Thyroid gland (tissue), 4 donors: ENCODE results near the gene SLC5A11. TPM values are rescaled to one million over a fixed set of nuclear protein-coding genes. Genes with fewer than 3 reads are reported as not detected.

Experiments used
- DNase-seq, 2 donors: peaks; one replicate each; pipeline ENCODE4 v3.0.0-alpha.2; 2019
- H3K27ac ChIP-seq, 3 donors: fragments of 200-600 bp; sonication (generic); 1 replicate in 2 of 3; 2 replicates in 1 of 3; pipeline ENCODE4 v1.5.1; 2016 to 2019; ENCODE audit warnings: mild to moderate bottlenecking in 1 of 3, moderate library complexity in 1 of 3
- H3K27me3 ChIP-seq: fragments of 200-600 bp; sonication (generic); one replicate; pipeline ENCODE4 v1.5.1; 2019
- H3K36me3 ChIP-seq, 2 donors: fragments of 200-600 bp; sonication (generic); one replicate each; pipeline ENCODE4 v1.5.1; 2016 to 2019
- H3K4me1 ChIP-seq, 2 donors: fragments of 200-600 bp; sonication (generic); one replicate each; pipeline ENCODE4 v1.5.1; 2017 to 2019
- H3K4me3 ChIP-seq, 3 donors: fragments of 200-600 bp; sonication (generic); replicated peaks in 1 of 3; 1 replicate in 2 of 3; 2 replicates in 1 of 3; pipeline ENCODE4 v1.5.1; 2016; ENCODE audit warnings: mild to moderate bottlenecking in 1 of 3
- H3K9me3 ChIP-seq: fragments of 200-600 bp; sonication (generic); one replicate; pipeline ENCODE4 v1.5.1; 2017
- CTCF ChIP-seq, 6 experiments: fragments of 200-600 bp in 3 of 6; fragments of 450-650 bp in 3 of 6; sonication (generic) in 3 of 6; IDR thresholded peaks; one replicate each; pipeline ENCODE4 v1.5.1; 2016 to 2019; ENCODE audit warnings: antibody characterized with exemption in 6 of 6, mild to moderate bottlenecking in 2 of 6, inconsistent platforms in 1 of 6, moderate library complexity in 1 of 6
- POLR2A ChIP-seq, 2 donors: fragments of 450-650 bp; IDR thresholded peaks; one replicate each; pipeline ENCODE4 v1.6.1; 2017; ENCODE audit warnings: antibody characterized with exemption in 2 of 2, mild to moderate bottlenecking in 2 of 2, moderate library complexity in 1 of 2
- WGBS, 2 donors: methylation state at CpG; one replicate each; pipeline ENCODE4 v1.1.5; 2017; 5-methylcytosine and 5-hydroxymethylcytosine counted together
- intact Hi-C: fragments of 100-400 bp; cut with DNase I; formaldehyde crosslinking; loops from one replicate; pipeline ENCODE4 v1.15.1; 2023
- total RNA-seq, 4 donors: library from RNA; depleted of rRNA; stranded (reverse); fragments of >200 nt; gene quantifications; one replicate each; pipeline ENCODE4 v1.2.3, GENCODE V29; 2016

Gene SLC5A11
- total RNA-seq, 4 donors from 2014 or later: 0.22 TPM; not detected in 3

DNA sequence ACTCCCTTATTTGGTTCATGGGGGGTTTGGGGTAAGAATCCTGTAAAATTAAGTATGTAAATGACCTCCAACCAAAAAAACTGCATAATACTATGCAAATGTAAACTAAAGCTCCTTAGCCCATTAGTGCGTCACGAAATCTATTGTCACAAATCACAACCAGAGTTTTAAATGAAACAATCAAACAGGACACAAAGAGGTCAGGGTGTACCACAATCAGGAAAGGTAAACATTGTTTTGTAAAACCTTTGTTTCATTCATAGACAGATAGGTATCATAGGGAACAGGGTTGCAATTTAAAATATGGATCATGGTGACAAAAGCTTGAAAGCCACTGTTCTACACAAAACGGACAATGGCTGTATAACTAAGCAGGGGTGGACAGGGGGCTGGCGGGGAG is 108.4 kb downstream of the SLC5A11 start:
- Histone ChIP-seq H3K9me3 (no peaks in the 10 kb centered on the region), H3K27me3 (no peaks in the 10 kb centered on the region), H3K27ac (no peak overlapping the region), H3K36me3 (peaks cover 39 to 50% of the 10 kb centered on the region in 2 donors), H3K4me3 (no peak overlapping the region), H3K4me1 (peaks cover 0 to 3% of the 10 kb centered on the region in 2 donors)
- TF ChIP-seq POLR2A (IDR thresholded peaks at IDR 0.05) (no peak), CTCF (IDR thresholded peaks at IDR 0.05) (no peak)
- 91 to 94% methylated on average over 4 of the region's 4 CpGs for WGBS, 2 donors
- no peak for DNase-seq
- intact Hi-C loops: no loop called here

- TF ChIP-seq CTCF (IDR thresholded peaks at IDR 0.05): no peak
- no peak for TF ChIP-seq POLR2A (IDR thresholded peaks at IDR 0.05)
- H3K4me3 ChIP-seq: no peak overlapping the region
- H3K27ac ChIP-seq: no peak overlapping the region
- no peaks in the 10 kb centered on the region for H3K27me3 ChIP-seq
- peaks cover 0 to 3% of the 10 kb centered on the region in 2 donors for H3K4me1 ChIP-seq
- no peaks in the 10 kb centered on the region for H3K9me3 ChIP-seq
- intact Hi-C loops: no loop called here
- DNase-seq: no peak
- WGBS, 2 donors: 84 to 89% methylated on average over 11 of the region's 11 CpGs
- peaks cover 38 to 64% of the 10 kb centered on the region in 2 donors for H3K36me3 ChIP-seq
Observed at GRCh38 chr16:24955975-24956731, 110.4 kb downstream of the SLC5A11 start.

DNA sequence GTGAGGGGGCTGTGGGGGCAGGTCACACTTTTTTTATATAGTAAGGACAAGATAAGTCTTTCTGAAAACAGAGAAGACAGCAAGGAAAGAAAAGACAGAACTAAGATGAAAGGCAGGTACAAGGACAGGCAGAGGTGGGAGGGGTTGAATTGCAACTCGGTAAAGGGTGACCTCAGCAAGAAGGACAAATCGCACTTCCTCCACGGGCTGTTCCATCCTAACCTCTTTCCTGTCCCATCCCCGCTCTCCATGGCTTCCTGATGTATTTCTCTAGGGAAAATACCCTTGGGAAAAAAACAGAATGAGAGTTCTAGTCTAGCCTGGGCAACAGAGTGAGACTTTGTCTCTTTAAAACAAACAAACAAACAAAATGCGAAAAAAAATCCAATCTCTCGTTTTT is 112.1 kb downstream of the SLC5A11 start:
- Histone ChIP-seq H3K27me3 (no peaks in the 10 kb centered on the region), H3K4me1 (peaks cover 0 to 3% of the 10 kb centered on the region in 2 donors), H3K36me3 (peaks cover 34 to 62% of the 10 kb centered on the region in 2 donors), H3K9me3 (no peaks in the 10 kb centered on the region), H3K4me3 (no peak overlapping the region), H3K27ac (no peak overlapping the region)
- no peak for TF ChIP-seq CTCF (IDR thresholded peaks at IDR 0.05)
- TF ChIP-seq POLR2A (IDR thresholded peaks at IDR 0.05): no peak
- intact Hi-C loops: no loop called here
- no peak for DNase-seq
- 72 to 76% methylated on average over 6 of the region's 6 CpGs for WGBS, 2 donors

Other genes with a start within 250 kb of the SLC5A11 start
- gene TNRC6A, start 116.3 kb upstream of the SLC5A11 start, total RNA-seq: 10 to 100 TPM; 45.8 to 70.7 (median 57.4) TPM
- 10 to 100 TPM; 41.7 to 70.4 (median 54.3) TPM for gene ARHGAP17, start 169.4 kb downstream of the SLC5A11 start, total RNA-seq